ENCODE measurements around the gene MEX3A. TPM values are rescaled to one million over a fixed set of nuclear protein-coding genes. Genes with fewer than 3 reads are reported as not detected.

Gene MEX3A
- total and polyA plus RNA-seq, 2 donors (not counting 3 experiments of a cell fraction or from before 2014, with no cell fraction given), result 20.2 to 23.6 TPM

- DNase-seq (ENCODE audit: low read depth, low spot score) (peak; percentile 94), FAIRE-seq (peak; percentile 97)
- no peak overlapping the region for H2AFZ ChIP-seq (ENCODE audit: low read depth, low read length)
- dilution Hi-C loops (cut with MboI; ENCODE audit: extremely low pct_ligation_motif_present, low sequenced_read_pairs), result loop anchor here (10.0 kb wide), 1 partner anchor 95 kb away; no protein-coding TSS in a partner anchor
- no peaks in the 10 kb centered on the region for H3K9me1 ChIP-seq (replicated peaks; ENCODE audit: control insufficient read depth, extremely low read depth, insufficient read depth, low read length)
- peak overlapping the region; percentile 33 for H3K4me2 ChIP-seq (ENCODE audit: insufficient read depth, low read length)
- peaks cover 13 to 19% of the 10 kb centered on the region in 2 experiments for H3K36me3 ChIP-seq (ENCODE audit: control insufficient read depth in 2 of 2, extremely low read depth in 1 of 2, insufficient read depth in 2 of 2, low read length in 2 of 2)
- no peak overlapping the region for H3K4me3 ChIP-seq (replicated peaks in 1 of 3; ENCODE audit: insufficient read depth in 1 of 3, low read depth in 1 of 3, low read length in 3 of 3)
- ChIA-PET CTCF (interaction anchor here (0.7 to 13.0 kb wide), 25 partner anchors 10 to 256 kb away, joined by 3 to 627 read pairs (median 4); partner anchors contain the start of genes LMNA, MEX3A, SMG5 and UBQLN4), POLR2A (interaction anchor here (0.7 to 5.1 kb wide), 6 partner anchors 10 to 33 kb away, joined by 3 to 55 read pairs (median 5); partner anchors contain the start of gene LMNA)
- peaks cover 54% of the 10 kb centered on the region for H3K4me1 ChIP-seq (ENCODE audit: control insufficient read depth, extremely low read depth, insufficient read depth, low read length)
- no peaks in the 10 kb centered on the region for H3K9me3 ChIP-seq (replicated peaks; ENCODE audit: control insufficient read depth, insufficient read depth, low read length)
- intact Hi-C loops (cut with micrococcal nuclease), result loop anchor here (1.0 to 10.0 kb wide), 5 partner anchors 16 to 165 kb away; partner anchors contain the start of gene LMNA
- H3K27ac ChIP-seq (ENCODE audit: insufficient read depth, low read depth, low read length), result peak overlapping the region; percentile 94
- BruUV-seq (replicated peaks), result TSS peak; percentile 82
- TF ChIP-seq POLR2A (IDR thresholded peaks at IDR 0.05; ENCODE audit: low read depth, low read length) (peak; percentile 63), GATA2 (IDR thresholded peaks at IDR 0.05; ENCODE audit: insufficient read depth, insufficient read length, low read depth, low read length) (no peak), CTCF (IDR thresholded peaks at IDR 0.05; ENCODE audit: extremely low read depth in 1 of 2, insufficient read depth in 1 of 2, low read depth in 1 of 2, low read length in 2 of 2) (peak; percentile 94), FOS (IDR thresholded peaks at IDR 0.05; ENCODE audit: borderline replicate concordance, insufficient read depth, low read length) (peak; percentile 94), JUN (IDR thresholded peaks at IDR 0.05; ENCODE audit: borderline replicate concordance, insufficient read depth, insufficient read length, low read depth) (peak; percentile 85), MAX (IDR thresholded peaks at IDR 0.05; ENCODE audit: insufficient read depth, insufficient read length) (peak; percentile 49), EZH2 (IDR thresholded peaks at IDR 0.05; ENCODE audit: borderline replicate concordance, low read depth, low read length, severe bottlenecking) (no peak), MYC (IDR thresholded peaks at IDR 0.05; ENCODE audit: low read depth, low read length) (no peak), POLR2AphosphoS5 (IDR thresholded peaks at IDR 0.05; ENCODE audit: insufficient read depth, low read depth, low read length) (peak; percentile 80)
- no peaks in the 10 kb centered on the region for H3K27me3 ChIP-seq (ENCODE audit: control insufficient read depth in 2 of 2, insufficient read depth in 2 of 2, low read length in 2 of 2)
- peak overlapping the region; percentile 82 for H3K9ac ChIP-seq (replicated peaks; ENCODE audit: extremely low read depth, insufficient read depth, low read length)
- H4K20me1 ChIP-seq (replicated peaks; ENCODE audit: control insufficient read depth, extremely low read depth, insufficient read depth, low read length), result no peaks in the 10 kb centered on the region
- H3K79me2 ChIP-seq (ENCODE audit: control insufficient read depth, insufficient read depth, low read length), result peaks cover 77% of the 10 kb centered on the region
Observed at GRCh38 chr1:156129687-156130577, 47.7 kb upstream of the MEX3A start.

All from endothelial cell of umbilical vein (primary cell).